ENCODE data around the gene ARID2. TPM values are rescaled to one million over a fixed set of nuclear protein-coding genes. Genes with fewer than 3 reads are reported as not detected.

ARID2 gene
- total RNA-seq, 3 donors from 2014 or later: 28.9 to 46.4 (median 43.3) TPM

DNA sequence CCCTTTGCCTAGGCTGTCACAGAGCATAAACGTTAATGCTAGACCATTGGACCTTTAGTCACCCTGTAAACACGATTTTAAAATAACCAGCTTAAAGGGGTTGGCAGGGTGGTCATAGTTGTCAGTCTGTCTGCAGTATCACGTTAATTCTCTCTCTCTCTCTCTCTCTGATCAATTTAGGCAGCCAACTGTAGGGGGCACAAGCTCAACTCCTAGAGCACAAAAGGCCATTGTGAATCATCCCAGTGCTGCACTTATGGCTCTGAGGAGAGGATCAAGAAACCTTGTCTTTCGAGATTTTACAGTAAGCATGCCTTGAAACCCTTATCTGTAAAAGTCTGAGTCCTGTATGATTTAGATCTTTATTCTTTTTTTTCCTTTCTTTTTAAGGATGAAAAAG is 163.7 kb downstream of the ARID2 start:
- no peak for TF ChIP-seq CTCF (IDR thresholded peaks at IDR 0.05)
- intact Hi-C loops (cut with DNase I, micrococcal nuclease): no loop called here
- Histone ChIP-seq H3K36me3 (ENCODE audit: low read depth) (no peaks in the 10 kb centered on the region), H3K9me3 (no peaks in the 10 kb centered on the region), H3K4me1 (ENCODE audit: low read depth) (no peaks in the 10 kb centered on the region), H3K4me3 (no peak overlapping the region)
- no peak for DNase-seq
- ATAC-seq: no peak

- intact Hi-C loops (cut with DNase I, micrococcal nuclease): no loop called here
- H3K4me3 ChIP-seq: no peak overlapping the region
- H3K36me3 ChIP-seq (ENCODE audit: low read depth): no peaks in the 10 kb centered on the region
- no peaks in the 10 kb centered on the region for H3K9me3 ChIP-seq
- H3K4me1 ChIP-seq (ENCODE audit: low read depth): no peaks in the 10 kb centered on the region
- TF ChIP-seq CTCF (IDR thresholded peaks at IDR 0.05): no peak
- DNase-seq: no peak
- ATAC-seq: no peak
Observed at GRCh38 chr12:45895961-45896360, 166.5 kb downstream of the ARID2 start.

DNA sequence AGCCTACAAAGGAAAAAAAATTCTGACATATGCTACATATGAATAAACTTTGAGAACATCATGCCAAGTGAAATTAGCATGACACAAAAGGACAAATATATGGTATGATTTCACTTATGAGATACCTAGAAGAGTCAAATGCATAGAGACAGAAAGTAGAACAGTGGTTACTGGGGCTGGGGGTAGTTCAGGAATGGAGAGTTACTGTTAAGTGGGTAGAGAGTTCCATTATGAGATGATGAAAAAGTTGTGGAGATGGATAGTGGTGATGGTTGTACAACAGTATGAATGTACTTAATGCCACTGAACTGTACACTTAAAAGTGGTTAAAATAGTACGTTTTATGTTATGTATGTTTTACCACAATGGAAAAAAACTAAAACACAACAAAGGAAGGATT is 168.6 kb downstream of the ARID2 start:
- Histone ChIP-seq H3K4me1 (ENCODE audit: low read depth) (no peaks in the 10 kb centered on the region), H3K4me3 (no peak overlapping the region), H3K9me3 (no peaks in the 10 kb centered on the region), H3K36me3 (ENCODE audit: low read depth) (no peaks in the 10 kb centered on the region)
- ATAC-seq (no peak), DNase-seq (no peak)
- intact Hi-C loops (cut with DNase I, micrococcal nuclease): no loop called here
- no peak for TF ChIP-seq CTCF (IDR thresholded peaks at IDR 0.05)

DNA sequence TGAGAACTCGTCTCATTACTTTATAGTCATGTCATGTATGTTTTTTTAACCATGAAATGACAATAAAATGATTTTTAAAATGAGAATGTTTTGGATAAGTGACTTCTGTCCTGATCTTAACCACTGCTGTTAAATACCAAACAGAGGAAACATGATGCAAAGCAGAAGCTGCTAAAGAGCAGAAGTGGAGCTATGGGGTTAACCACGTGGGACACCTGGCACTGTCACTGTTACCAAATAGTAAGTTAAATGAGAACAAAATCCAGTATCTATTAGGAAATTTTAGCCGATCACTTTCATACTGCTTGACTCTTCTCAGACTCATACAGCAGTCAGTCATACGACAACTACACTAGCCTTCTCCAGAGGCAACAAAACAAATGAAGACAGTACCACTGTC is 178.4 kb downstream of the ARID2 start:
- intact Hi-C loops (cut with DNase I, micrococcal nuclease): no loop called here
- ATAC-seq (no peak), DNase-seq (no peak)
- no peaks in the 10 kb centered on the region for H3K4me1 ChIP-seq (ENCODE audit: low read depth)
- no peaks in the 10 kb centered on the region for H3K36me3 ChIP-seq (ENCODE audit: low read depth)
- H3K4me3 ChIP-seq: no peak overlapping the region
- no peaks in the 10 kb centered on the region for H3K9me3 ChIP-seq
- no peak for TF ChIP-seq CTCF (IDR thresholded peaks at IDR 0.05)

DNA sequence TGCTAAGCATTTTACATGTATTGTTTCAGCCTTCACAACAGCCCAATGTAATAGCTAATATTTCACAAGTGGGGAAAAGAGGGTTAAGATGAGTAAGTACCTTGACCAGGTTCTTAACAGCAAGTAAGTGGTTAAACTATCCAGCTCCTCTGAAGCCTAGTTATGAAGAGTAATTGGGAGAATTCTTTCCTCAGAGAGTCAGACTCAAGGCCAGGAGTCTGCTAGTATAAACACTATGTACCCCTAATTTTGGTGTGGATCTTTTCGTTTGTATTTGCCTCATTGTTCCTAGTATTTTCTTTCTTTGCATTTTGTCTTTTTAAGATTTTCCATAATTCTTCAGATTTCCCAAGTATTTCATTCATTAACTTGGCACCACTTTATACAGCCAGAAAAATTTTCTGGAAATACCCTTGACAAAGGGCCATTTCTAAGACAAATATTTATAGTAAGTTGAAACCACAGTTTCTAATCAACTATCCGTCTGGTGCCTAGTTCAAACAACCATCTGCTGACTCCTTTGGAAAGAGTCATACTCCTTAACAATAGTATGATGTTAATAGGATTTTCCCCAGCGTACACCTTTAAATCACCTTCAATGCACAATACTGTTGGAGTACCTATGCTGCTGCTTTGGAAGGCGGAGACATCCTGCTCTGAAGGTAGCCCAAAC is 179.7 kb downstream of the ARID2 start:
- H3K4me3 ChIP-seq: no peak overlapping the region
- no peak for DNase-seq
- H3K9me3 ChIP-seq: no peaks in the 10 kb centered on the region
- no peaks in the 10 kb centered on the region for H3K36me3 ChIP-seq (ENCODE audit: low read depth)
- no peak for ATAC-seq
- intact Hi-C loops (cut with DNase I, micrococcal nuclease): no loop called here
- no peaks in the 10 kb centered on the region for H3K4me1 ChIP-seq (ENCODE audit: low read depth)
- TF ChIP-seq CTCF (IDR thresholded peaks at IDR 0.05): no peak

- H3K4me1 ChIP-seq (ENCODE audit: low read depth): no peaks in the 10 kb centered on the region
- TF ChIP-seq CTCF (IDR thresholded peaks at IDR 0.05): no peak
- no peaks in the 10 kb centered on the region for H3K36me3 ChIP-seq (ENCODE audit: low read depth)
- H3K9me3 ChIP-seq: no peaks in the 10 kb centered on the region
- ATAC-seq (no peak), DNase-seq (no peak)
- intact Hi-C loops (cut with DNase I, micrococcal nuclease): no loop called here
- H3K4me3 ChIP-seq: no peak overlapping the region
Observed at GRCh38 chr12:45912774-45913173, 183.3 kb downstream of the ARID2 start.
